MM.1S (cell line): ENCODE data around the gene FGF14.

ENCODE experiments used
- CTCF ChIP-seq: fragments of 300-600 bp; sonication (generic); IDR thresholded peaks from 2 replicates; pipeline ENCODE4 v1.5.1; 2016; ENCODE audit warnings: antibody characterized with exemption, low read length, mixed read lengths
- EZH2 ChIP-seq: fragments of 300-600 bp; sonication (generic); optimal IDR thresholded peaks from 2 replicates; pipeline ENCODE3; 2017; ENCODE audit warnings: low read depth, mild to moderate bottlenecking, antibody characterized with exemption, low read length, mixed read lengths
- EZH2phosphoT487 ChIP-seq: fragments of 300-600 bp; sonication (generic); IDR thresholded peaks from 2 replicates; pipeline ENCODE4 v1.6.1; 2018; ENCODE audit warnings: antibody characterized with exemption, low read length

DNA sequence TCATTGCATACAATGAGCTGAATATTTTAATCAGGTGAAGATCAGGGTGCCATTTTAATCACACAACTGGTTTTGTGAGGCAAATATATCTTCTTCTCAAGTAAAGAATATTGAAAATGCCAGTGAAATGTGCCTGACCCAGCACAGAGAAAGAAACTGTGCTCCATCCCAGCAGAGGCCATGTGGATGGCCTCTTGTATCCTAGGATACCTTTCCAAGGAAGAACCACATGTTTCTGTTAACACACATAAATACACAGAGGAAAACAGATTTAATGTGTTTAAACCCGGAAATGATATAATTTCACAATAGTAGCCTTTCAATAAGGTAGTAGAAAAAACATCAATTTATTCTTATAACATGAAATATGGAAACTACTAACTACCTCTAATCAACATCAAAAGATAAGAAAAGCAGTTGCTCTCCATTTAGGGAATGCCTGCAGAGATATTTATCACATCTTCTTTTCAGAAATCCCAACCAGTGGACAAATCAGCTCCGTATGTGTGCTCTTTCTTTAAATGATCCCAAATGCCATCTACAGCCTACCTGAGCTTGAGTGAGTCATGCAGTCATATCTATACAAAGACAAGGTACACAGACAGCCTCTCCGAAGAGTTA lies 157.1 kb downstream of the FGF14 start:
- TF ChIP-seq CTCF = no peak
- TF ChIP-seq EZH2phosphoT487 = no peak
- no peak for TF ChIP-seq EZH2
